ENCODE measurements around the gene TAS2R19.

The TAS2R19 gene

GRCh38 chr12:11026118-11026517, 3.7 kb upstream of the TAS2R19 start:
- no peak overlapping the region for H3K4me3 ChIP-seq (replicated peaks; ENCODE audit: low read depth, low read length)
- TF ChIP-seq CTCF (IDR thresholded peaks at IDR 0.05; ENCODE audit: low read length, missing control alignments): peak; percentile 15
- DNase-seq (ENCODE audit: low read depth): no peak

GRCh38 chr12:11023387-11023786, 967 bp upstream of the TAS2R19 start:
- no peak for DNase-seq (ENCODE audit: low read depth)
- TF ChIP-seq CTCF (IDR thresholded peaks at IDR 0.05; ENCODE audit: low read length, missing control alignments): no peak
- no peak overlapping the region for H3K4me3 ChIP-seq (replicated peaks; ENCODE audit: low read depth, low read length)

- TF ChIP-seq CTCF (IDR thresholded peaks at IDR 0.05; ENCODE audit: low read length, missing control alignments): no peak
- no peak for DNase-seq (ENCODE audit: low read depth)
- no peak overlapping the region for H3K4me3 ChIP-seq (replicated peaks; ENCODE audit: low read depth, low read length)
These were observed 5.5 kb downstream of the TAS2R19 start for GRCh38 chr12:11016937-11017336.

- no peak for TF ChIP-seq CTCF (IDR thresholded peaks at IDR 0.05; ENCODE audit: low read length, missing control alignments)
- no peak overlapping the region for H3K4me3 ChIP-seq (replicated peaks; ENCODE audit: low read depth, low read length)
- peak; percentile 10 for DNase-seq (ENCODE audit: low read depth)
These were observed 6.5 kb downstream of the TAS2R19 start for GRCh38 chr12:11015775-11016430.

GRCh38 chr12:11014234-11014633, 8.2 kb downstream of the TAS2R19 start:
- no peak for TF ChIP-seq CTCF (IDR thresholded peaks at IDR 0.05; ENCODE audit: low read length, missing control alignments)
- no peak overlapping the region for H3K4me3 ChIP-seq (replicated peaks; ENCODE audit: low read depth, low read length)
- DNase-seq (ENCODE audit: low read depth): peak; percentile 15

GRCh38 chr12:11007608-11008007, 14.8 kb downstream of the TAS2R19 start:
- no peak overlapping the region for H3K4me3 ChIP-seq (replicated peaks; ENCODE audit: low read depth, low read length)
- no peak for TF ChIP-seq CTCF (IDR thresholded peaks at IDR 0.05; ENCODE audit: low read length, missing control alignments)
- DNase-seq (ENCODE audit: low read depth): no peak

- DNase-seq (ENCODE audit: low read depth): no peak
- TF ChIP-seq CTCF (IDR thresholded peaks at IDR 0.05; ENCODE audit: low read length, missing control alignments): no peak
- no peak within 1 kb of the TSS for H3K4me3 ChIP-seq (replicated peaks; ENCODE audit: low read depth, low read length)
These were observed 24.2 kb downstream of the TAS2R19 start, which contains the start of gene TAS2R20 for GRCh38 chr12:10998204-10998603. Gene TAS2R20 (minus strand): TSS chr12:10998304. CDS start chr12:10997875, 429 bp downstream.

Data from fibroblast of pulmonary artery (primary cell).